Measurements from ENCODE around the gene TPD52L2. TPM values are rescaled to one million over a fixed set of nuclear protein-coding genes. Genes with fewer than 3 reads are reported as not detected.

The TPD52L2 gene
- total and polyA plus RNA-seq, 5 donors = 52.3 to 73.5 (median 63.0) TPM

DNA sequence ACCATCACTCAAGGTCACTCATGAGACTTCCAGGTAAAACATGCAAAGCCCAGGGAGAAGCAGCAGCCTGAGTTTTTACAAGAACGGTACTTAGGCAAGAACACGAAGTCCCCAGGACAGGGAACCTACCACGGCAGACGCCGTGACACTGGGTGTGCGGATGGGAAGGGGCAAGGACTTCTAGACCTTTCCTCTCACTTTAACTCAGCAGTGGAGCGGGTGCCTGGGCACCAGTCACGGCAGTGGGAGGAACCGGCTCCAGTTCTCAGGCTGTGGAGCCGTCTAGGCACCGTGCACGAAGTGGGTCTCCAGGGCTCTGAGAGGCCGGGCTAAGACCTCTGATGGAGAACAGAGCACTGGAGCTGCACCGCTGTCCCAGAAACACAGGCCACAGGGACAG is 36.5 kb upstream of the TPD52L2 start:
- Histone ChIP-seq H3K4me3 (ENCODE audit: low read length) (peak overlapping the region; percentile 94), H3K9me3 (ENCODE audit: control insufficient read depth, low read length) (no peaks in the 10 kb centered on the region), H3K27ac (ENCODE audit: low read length) (peak overlapping the region; percentile 10), H3K27me3 (ENCODE audit: control insufficient read depth, insufficient read depth) (no peaks in the 10 kb centered on the region), H3K4me1 (ENCODE audit: control insufficient read depth, insufficient read depth, low read length) (peaks cover 4% of the 10 kb centered on the region)
- DNase-seq = no peak
- no peak for ATAC-seq
- 48% methylated on average over 14 of the region's 14 CpGs for WGBS
- intact Hi-C loops (cut with DNase I) = loop anchor here in 1 of 4 donors (5.0 kb wide), 1 partner anchor 36 kb away; no protein-coding TSS in a partner anchor

DNA sequence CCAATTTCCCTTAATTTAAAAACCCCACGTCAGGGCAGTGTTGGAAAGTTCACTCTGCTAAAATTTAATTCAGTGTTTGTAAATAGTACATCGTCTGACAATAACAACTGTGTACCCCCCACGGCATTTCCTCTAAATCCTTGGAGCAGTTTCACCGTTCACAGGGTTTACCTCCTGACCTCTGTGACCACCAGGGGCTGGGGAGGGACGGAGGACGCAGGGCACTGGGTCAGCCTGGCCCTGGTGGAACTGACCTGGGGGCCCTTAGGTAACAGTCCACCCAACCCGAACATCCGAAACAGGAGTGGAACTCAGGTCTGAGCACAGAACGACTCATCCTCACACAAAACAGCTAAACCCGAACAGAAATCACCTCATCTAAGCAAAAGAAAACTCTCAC is 36.1 kb upstream of the TPD52L2 start:
- ATAC-seq (no peak), DNase-seq (no peak)
- Histone ChIP-seq H3K4me1 (ENCODE audit: control insufficient read depth, insufficient read depth, low read length) (peaks cover 4% of the 10 kb centered on the region), H3K9me3 (ENCODE audit: control insufficient read depth, low read length) (no peaks in the 10 kb centered on the region), H3K27me3 (ENCODE audit: control insufficient read depth, insufficient read depth) (no peaks in the 10 kb centered on the region), H3K27ac (ENCODE audit: low read length) (peak overlapping the region; percentile 45), H3K4me3 (ENCODE audit: low read length) (peak overlapping the region; percentile 94)
- intact Hi-C loops (cut with DNase I) = loop anchor here in 1 of 4 donors (5.0 kb wide), 1 partner anchor 37 kb away; no protein-coding TSS in a partner anchor
- WGBS = 59% methylated on average over 10 of the region's 10 CpGs

DNA sequence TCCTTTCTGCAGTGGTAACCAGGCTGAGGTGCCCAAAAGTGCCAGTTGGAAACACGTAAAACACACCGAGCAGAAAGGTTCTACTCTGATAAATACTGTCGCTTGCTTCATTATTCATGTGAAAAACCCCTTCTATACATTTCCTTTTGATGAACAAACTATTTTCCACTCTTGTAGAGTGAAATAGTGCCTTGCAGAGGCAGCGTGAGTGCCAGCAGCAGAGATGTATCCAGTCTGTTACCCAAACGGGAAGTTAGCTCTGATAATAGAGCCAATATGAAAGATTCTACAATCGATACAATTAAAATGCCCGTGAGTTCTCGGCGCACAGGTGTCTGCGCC is 35.5 kb upstream of the TPD52L2 start:
- no peaks in the 10 kb centered on the region for H3K9me3 ChIP-seq (ENCODE audit: control insufficient read depth, low read length)
- no peaks in the 10 kb centered on the region for H3K27me3 ChIP-seq (ENCODE audit: control insufficient read depth, insufficient read depth)
- DNase-seq (no peak), ATAC-seq (no peak)
- WGBS = 14% methylated on average over 10 of the region's 10 CpGs
- intact Hi-C loops (cut with DNase I) = loop anchor here in 1 of 4 donors (5.0 kb wide), 1 partner anchor 37 kb away; no protein-coding TSS in a partner anchor
- peak overlapping the region; percentile 94 for H3K4me3 ChIP-seq (ENCODE audit: low read length)
- H3K4me1 ChIP-seq (ENCODE audit: control insufficient read depth, insufficient read depth, low read length) = peaks cover 9% of the 10 kb centered on the region
- H3K27ac ChIP-seq (ENCODE audit: low read length) = no peak overlapping the region

DNA sequence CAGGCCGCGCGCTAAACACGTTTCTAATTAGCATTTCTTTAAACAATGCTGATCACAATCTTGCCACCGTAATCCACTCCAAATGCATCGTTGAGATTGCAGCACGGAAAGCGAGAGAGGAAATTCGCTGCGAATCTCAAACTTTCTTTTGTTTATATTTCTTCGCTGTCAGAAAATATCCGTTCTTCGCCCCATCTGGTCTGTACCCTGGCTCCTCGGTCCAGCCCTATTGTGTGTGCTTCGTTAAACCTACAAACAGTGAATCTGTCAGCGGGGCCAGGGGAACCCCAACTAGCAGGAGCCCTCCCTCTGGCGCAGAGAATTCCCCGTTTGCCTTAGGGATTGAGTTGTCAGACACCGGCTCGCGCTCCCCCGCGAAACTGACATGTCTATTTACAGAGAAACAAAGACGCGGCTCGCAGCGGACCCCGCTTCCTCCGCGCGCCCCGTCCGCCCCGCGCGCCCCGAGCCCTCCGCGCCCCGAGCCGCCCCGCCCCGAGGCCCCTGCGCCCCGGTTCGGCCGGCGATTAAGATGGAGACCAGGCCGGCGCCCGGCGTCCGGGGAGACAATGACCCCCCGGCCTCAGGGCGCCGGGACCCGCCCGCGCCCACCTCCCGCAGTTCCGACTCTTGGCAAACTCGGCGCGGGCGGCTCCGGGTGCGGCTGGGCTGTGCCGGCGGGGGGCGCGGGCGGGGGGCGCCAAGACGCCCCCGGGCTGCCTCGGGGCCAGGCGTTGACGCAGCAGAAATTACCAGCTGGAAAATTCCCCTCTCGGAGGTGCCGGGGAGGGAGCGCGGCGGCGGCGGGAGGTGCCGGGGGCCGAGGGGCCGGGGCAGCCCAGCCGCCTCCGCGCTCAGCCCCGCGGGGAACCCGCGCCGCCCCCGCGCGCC is 34.9 kb upstream of the TPD52L2 start:
- Histone ChIP-seq H3K27ac (ENCODE audit: low read length) (peak overlapping the region; percentile 53), H3K9me3 (ENCODE audit: control insufficient read depth, low read length) (no peaks in the 10 kb centered on the region), H3K27me3 (ENCODE audit: control insufficient read depth, insufficient read depth) (no peaks in the 10 kb centered on the region), H3K4me1 (ENCODE audit: control insufficient read depth, insufficient read depth, low read length) (peaks cover 10% of the 10 kb centered on the region), H3K4me3 (ENCODE audit: low read length) (peak overlapping the region; percentile 94)
- DNase-seq (peak in 1 of 3 donors; percentile 71), ATAC-seq (no peak)
- WGBS = under 1% methylated on average over 99 of the region's 99 CpGs
- intact Hi-C loops (cut with DNase I) = loop anchor here in 1 of 4 donors (5.0 kb wide), 1 partner anchor 38 kb away; no protein-coding TSS in a partner anchor

DNA sequence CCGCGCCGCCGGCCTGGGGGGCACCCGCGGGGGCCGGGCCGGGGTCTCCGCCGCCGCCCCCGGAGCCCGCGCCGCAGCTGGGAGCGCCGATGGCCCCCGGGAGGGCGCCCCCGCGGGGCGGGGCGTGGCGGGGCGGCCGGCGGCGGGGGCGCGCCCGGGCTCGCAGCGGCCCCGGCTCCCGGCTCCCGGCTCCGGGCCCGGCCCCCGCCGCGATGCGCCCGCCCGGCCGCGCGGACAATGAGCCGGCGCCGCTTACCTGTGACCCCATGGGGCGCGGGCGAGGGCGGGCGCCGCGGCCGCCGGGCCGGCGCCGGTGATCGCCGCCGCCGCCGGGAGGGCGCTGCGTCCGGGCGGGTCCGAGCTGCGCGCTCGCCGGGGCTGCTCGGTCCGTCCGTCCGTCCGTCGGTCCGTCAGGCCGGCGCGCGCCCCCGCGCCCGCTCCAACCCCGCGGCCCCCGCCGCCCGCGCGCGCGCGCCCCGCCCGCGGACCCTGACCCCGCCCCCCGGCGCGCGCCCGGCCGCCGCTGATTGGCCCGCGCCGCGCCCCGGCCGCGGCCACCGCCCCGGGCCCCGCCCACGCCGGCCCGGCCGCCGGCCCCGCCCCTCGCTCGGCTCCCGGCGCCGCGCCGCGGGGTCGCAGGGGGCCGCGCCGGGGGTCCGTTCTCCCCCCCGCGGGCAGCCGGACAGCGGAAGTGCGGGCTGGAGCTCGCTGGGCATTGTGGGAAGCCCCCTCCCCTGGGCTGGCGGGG is 34.1 kb upstream of the TPD52L2 start, which contains the start of gene ZBTB46:
Gene ZBTB46, minus strand, starts transcription at position 424 of the 748 bp plus-strand sequence. CDS start 40,507 bp downstream, outside the sequence.
- H3K4me3 ChIP-seq (ENCODE audit: low read length) = peak within 1 kb of the TSS; percentile 94
- H3K4me1 ChIP-seq (ENCODE audit: control insufficient read depth, insufficient read depth, low read length) = peaks cover 10% of the 10 kb centered on the region
- no peaks in the 10 kb centered on the region for H3K27me3 ChIP-seq (ENCODE audit: control insufficient read depth, insufficient read depth)
- H3K27ac ChIP-seq (ENCODE audit: low read length) = peak within 1 kb of the TSS; percentile 69
- ATAC-seq (peak in 1 of 2 donors; percentile 25), DNase-seq (peak; percentile 76 to 90 (median 89))
- intact Hi-C loops (cut with DNase I) = no loop called here
- H3K9me3 ChIP-seq (ENCODE audit: control insufficient read depth, low read length) = no peaks in the 10 kb centered on the region
- WGBS = under 1% methylated on average over 144 of the region's 147 CpGs

DNA sequence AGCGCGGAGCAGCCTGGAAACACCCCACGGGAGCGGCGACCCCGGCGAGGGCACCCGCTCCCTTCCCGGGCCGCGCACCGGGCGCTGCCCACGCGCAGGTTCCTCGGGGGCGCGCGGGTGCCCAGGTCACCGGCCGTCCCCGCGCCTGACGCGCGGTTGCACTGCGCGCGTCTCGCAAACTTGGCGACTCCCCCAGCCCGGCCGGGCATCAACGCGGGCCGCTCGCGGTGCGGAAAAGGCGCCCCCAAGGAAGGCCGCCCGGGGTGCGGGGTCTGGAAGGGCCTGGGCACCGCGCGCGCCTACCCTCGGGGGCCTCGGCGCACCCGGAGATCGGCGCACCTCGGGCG is 33.5 kb upstream of the TPD52L2 start:
- ATAC-seq (no peak), DNase-seq (peak in 1 of 3 donors; percentile 72)
- Histone ChIP-seq H3K4me1 (ENCODE audit: control insufficient read depth, insufficient read depth, low read length) (peaks cover 10% of the 10 kb centered on the region), H3K9me3 (ENCODE audit: control insufficient read depth, low read length) (no peaks in the 10 kb centered on the region), H3K4me3 (ENCODE audit: low read length) (peak overlapping the region; percentile 94), H3K27ac (ENCODE audit: low read length) (peak overlapping the region; percentile 69), H3K27me3 (ENCODE audit: control insufficient read depth, insufficient read depth) (no peaks in the 10 kb centered on the region)
- WGBS = under 1% methylated on average over 55 of the region's 55 CpGs
- intact Hi-C loops (cut with DNase I) = no loop called here

DNA sequence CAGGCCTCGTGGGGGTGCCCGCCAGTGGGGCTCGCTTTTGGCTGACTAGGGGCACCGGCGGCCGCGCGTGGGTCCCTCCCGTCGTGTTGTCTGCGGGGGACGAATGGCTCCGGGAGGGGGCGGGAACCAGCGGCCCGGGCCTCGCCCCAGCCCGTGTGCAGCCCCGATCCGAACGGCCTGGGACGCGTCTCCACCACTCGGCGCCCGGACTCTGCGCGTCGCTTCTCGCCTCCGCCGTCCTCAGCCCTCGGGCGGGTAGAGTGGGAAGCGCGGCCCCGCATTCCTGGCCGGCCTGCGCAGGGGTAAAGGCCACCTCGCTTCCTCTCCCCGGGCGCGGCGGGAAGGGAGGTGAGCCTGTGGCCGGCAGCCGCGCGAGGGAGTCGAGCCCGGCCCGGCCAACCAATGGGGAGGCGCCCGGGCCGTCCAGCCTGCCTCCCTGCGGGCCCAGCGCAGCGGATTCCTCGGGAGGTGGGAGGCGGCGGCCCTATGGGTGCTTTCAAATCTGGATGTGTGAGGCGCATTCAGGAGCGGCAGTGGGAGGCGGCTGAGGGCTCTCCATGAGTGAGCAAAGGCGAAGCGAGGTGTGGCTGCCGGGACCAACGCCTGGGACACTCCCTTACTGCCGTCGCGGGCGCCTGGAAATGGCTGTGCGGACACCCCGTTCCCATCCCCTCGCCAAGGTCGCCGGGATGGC is 32.9 kb upstream of the TPD52L2 start:
- DNase-seq (peak; percentile 71 to 83 (median 82)), ATAC-seq (peak; percentile 22 to 59)
- Histone ChIP-seq H3K4me1 (ENCODE audit: control insufficient read depth, insufficient read depth, low read length) (peaks cover 10% of the 10 kb centered on the region), H3K9me3 (ENCODE audit: control insufficient read depth, low read length) (no peaks in the 10 kb centered on the region), H3K27ac (ENCODE audit: low read length) (peak overlapping the region; percentile 69), H3K4me3 (ENCODE audit: low read length) (peak overlapping the region; percentile 94), H3K27me3 (ENCODE audit: control insufficient read depth, insufficient read depth) (no peaks in the 10 kb centered on the region)
- intact Hi-C loops (cut with DNase I) = no loop called here
- 10% methylated on average over 76 of the region's 76 CpGs for WGBS

DNA sequence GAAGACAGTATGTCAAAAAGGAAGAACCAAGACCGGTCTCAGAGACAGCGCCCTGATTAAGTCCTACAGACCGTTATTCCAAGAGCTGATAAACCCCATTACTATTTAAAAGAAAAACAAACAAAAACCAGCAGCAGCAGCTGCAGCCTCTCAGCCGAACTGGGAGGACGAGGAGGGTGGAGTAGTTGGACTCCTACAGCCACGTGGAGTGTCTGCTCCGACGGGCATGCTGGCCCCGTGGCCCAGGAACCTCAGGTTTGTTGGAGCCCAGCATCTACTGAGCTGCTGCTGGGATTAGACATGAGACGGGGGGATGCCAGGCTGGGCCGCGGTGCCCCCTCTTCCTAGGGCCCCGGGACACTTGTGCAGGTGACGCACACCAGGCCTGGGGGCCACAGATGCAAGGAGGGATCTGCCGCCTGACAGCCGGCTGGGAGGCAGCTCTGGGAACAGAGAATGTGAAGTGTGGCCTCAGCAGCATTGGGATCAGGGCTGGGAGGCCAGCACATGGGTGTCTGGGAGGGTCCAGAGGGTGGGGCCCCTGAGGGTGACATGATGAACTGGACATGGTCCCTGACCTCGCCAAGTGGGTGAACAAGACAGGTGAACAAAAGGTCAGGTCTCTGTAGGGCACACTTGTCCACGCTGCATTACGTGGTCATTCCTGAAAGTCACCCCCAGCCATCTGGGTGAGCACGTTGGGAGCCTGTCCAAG is 31.1 kb upstream of the TPD52L2 start:
- 73% methylated on average over 20 of the region's 20 CpGs for WGBS
- Histone ChIP-seq H3K27ac (ENCODE audit: low read length) (no peak overlapping the region), H3K4me3 (ENCODE audit: low read length) (no peak overlapping the region), H3K9me3 (ENCODE audit: control insufficient read depth, low read length) (no peaks in the 10 kb centered on the region), H3K4me1 (ENCODE audit: control insufficient read depth, insufficient read depth, low read length) (peaks cover 9% of the 10 kb centered on the region), H3K27me3 (ENCODE audit: control insufficient read depth, insufficient read depth) (no peaks in the 10 kb centered on the region)
- peak in 1 of 3 donors; percentile 60 for DNase-seq
- ATAC-seq = no peak
- intact Hi-C loops (cut with DNase I) = no loop called here

DNA sequence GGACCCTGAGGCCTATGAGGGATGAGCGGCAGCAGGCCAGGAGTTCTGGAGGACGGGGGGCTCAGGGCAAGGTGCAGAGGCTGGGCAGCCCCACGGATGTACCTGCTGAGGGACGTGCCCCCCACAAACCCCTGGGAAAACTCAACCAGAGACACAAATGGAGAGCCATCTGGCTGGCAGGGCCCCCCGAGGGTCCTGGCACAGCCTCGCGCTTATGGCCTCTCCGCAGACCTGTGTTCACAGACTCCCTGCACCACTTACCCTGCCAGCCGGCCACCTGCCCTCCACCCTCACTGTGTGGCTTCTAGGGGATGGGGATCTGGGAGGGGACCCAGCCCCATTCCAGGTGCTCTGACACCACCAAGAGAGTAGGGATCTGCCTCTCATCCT is 30.6 kb upstream of the TPD52L2 start:
- Histone ChIP-seq H3K27me3 (ENCODE audit: control insufficient read depth, insufficient read depth) (no peaks in the 10 kb centered on the region), H3K9me3 (ENCODE audit: control insufficient read depth, low read length) (no peaks in the 10 kb centered on the region), H3K4me3 (ENCODE audit: low read length) (no peak overlapping the region), H3K27ac (ENCODE audit: low read length) (peak overlapping the region; percentile 30), H3K4me1 (ENCODE audit: control insufficient read depth, insufficient read depth, low read length) (peaks cover 7% of the 10 kb centered on the region)
- ATAC-seq (no peak), DNase-seq (peak in 1 of 3 donors; percentile 77)
- WGBS = 84% methylated on average over 9 of the region's 9 CpGs
- intact Hi-C loops (cut with DNase I) = no loop called here
